A673 (cell line): ENCODE measurements around the gene PYROXD2. TPM values are rescaled to one million over a fixed set of nuclear protein-coding genes. Genes with fewer than 3 reads are reported as not detected.

Experiments used
- BruUV-seq: library from RNA; stranded (reverse); fragments of 400-500 nt; replicated peaks from 2 replicates; lab custom pipeline; 2021; lab: Mats Ljungman, UMichigan
- CTCF ChIA-PET: fragments of 300-600 bp; sonication (Branson Sonifier 250); formaldehyde crosslinking; loops from one replicate; lab custom pipeline; 2022; ENCODE audit warnings: antibody characterized with exemption; lab: Charles Lee
- POLR2A ChIA-PET: fragments of 300-600 bp; sonication (Branson Sonifier 250); formaldehyde crosslinking; loops from one replicate; lab custom pipeline; 2022; ENCODE audit warnings: antibody characterized with exemption; ENCODE audit not compliant: low non-redundant PET; lab: Charles Lee
- DNase-seq: peaks from one replicate; pipeline ENCODE4 v3.0.0-alpha.2; 2015; ENCODE audit warnings: low spot score
- H3K27ac ChIP-seq: fragments of 200-600 bp; sonication (generic); 2 replicates; pipeline ENCODE4 v1.5.1; 2016; ENCODE audit warnings: mixed run types, low read depth, mild to moderate bottlenecking, mixed read lengths, antibody characterized with exemption, low read length; ENCODE audit not compliant: poor library complexity, severe bottlenecking
- H3K27me3 ChIP-seq: fragments of 200-600 bp; sonication (generic); replicated peaks from 2 replicates; pipeline ENCODE4 v1.6.1; 2017; ENCODE audit warnings: mixed run types, low read depth, mild to moderate bottlenecking, mixed read lengths, antibody characterized with exemption, low read length; ENCODE audit not compliant: insufficient read depth, poor library complexity
- H3K36me3 ChIP-seq: fragments of 200-600 bp; sonication (generic); 2 replicates; pipeline ENCODE4 v1.6.1; 2016; ENCODE audit warnings: mixed run types, mild to moderate bottlenecking, mixed read lengths, antibody characterized with exemption, low read length; ENCODE audit not compliant: insufficient read depth, poor library complexity, severe bottlenecking
- H3K4me1 ChIP-seq: fragments of 200-600 bp; sonication (generic); 2 replicates; pipeline ENCODE4 v1.6.1; 2017; ENCODE audit warnings: mixed run types, mild to moderate bottlenecking, mixed read lengths, antibody characterized with exemption, low read length; ENCODE audit not compliant: insufficient read depth, poor library complexity, severe bottlenecking
- H3K4me3 ChIP-seq: fragments of 200-600 bp; sonication (generic); 2 replicates; pipeline ENCODE4 v1.5.1; 2016; ENCODE audit warnings: low read depth, mixed run types, mild to moderate bottlenecking, mixed read lengths, low read length; ENCODE audit not compliant: poor library complexity, severe bottlenecking
- H3K9me3 ChIP-seq: fragments of 200-600 bp; sonication (generic); 2 replicates; pipeline ENCODE4 v1.6.1; 2016; ENCODE audit warnings: mixed run types, low read depth, mild to moderate bottlenecking, mixed read lengths, antibody characterized with exemption, low read length; ENCODE audit not compliant: poor library complexity, severe bottlenecking
- EZH2 ChIP-seq: fragments of 200-600 bp; sonication (generic); IDR thresholded peaks from 2 replicates; pipeline ENCODE4 v1.6.1; 2017; ENCODE audit warnings: borderline replicate concordance, low read depth, mild to moderate bottlenecking, mixed read lengths, antibody characterized with exemption, low read length; ENCODE audit not compliant: poor library complexity, severe bottlenecking
- intact Hi-C: fragments of 100-400 bp; cut with micrococcal nuclease; formaldehyde crosslinking; loops from one replicate; pipeline ENCODE4 v1.10.0; 2022; ENCODE audit not compliant: unreplicated experiment
- total RNA-seq: library from RNA; stranded (reverse); gene quantifications from 2 replicates; pipeline ENCODE4 v1.2.3, GENCODE V29; 2021
- TF ChIP-seq, protein P1 (sequence below): fragments of 300-800, 200-600 bp; sonication (generic); conservative IDR thresholded peaks from 2 replicates; pipeline ENCODE4 v1.5.1; 2017; ENCODE audit warnings: low read depth, mild to moderate bottlenecking, antibody characterized with exemption, low read length, moderate library complexity, mixed read lengths

Gene PYROXD2
- total RNA-seq, 1 experiment from 2014 or later: 4.0 TPM

DNA sequence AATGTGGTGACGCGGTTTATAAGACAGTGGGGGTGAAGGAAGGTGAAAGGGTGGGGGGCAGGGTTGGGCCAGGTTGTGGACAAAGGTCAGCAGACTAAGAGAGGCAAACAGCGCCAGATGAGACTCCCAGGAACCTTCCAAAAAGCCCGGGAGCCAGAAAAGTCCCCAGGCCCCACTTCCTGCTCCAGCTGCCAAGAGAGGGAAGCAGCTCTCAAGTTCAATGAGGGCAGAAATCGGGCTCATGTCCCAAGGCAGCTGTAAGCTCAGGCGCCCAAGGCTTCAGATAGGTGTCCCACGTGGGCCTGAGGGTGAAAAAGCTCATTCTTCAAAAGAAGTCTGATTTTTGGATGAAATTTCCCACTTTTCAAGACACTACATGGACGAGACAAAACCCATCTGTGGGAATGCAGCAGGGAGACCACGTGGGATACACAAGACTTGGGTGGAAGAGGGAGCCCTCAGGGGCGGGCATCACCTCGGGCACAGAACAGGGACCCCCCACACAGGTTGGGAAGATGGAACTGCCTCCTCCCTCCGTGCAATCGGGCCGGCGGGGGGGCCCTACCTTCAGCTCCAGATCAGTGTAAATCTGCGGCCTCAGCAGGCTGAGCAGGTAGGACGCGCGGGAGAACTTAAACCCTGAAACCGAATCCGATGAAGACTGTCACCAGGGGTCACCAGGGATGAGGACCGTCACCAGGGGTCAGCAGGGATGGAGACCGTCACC lies 7.8 kb downstream of the PYROXD2 start:
- intact Hi-C loops: loop anchor here (10.0 kb wide), 1 partner anchor 62 kb away; no protein-coding TSS in a partner anchor
- CTCF ChIA-PET: no interaction called here
- Histone ChIP-seq H3K27ac (no peak overlapping the region), H3K27me3 (no peaks in the 10 kb centered on the region), H3K9me3 (no peaks in the 10 kb centered on the region), H3K36me3 (no peaks in the 10 kb centered on the region), H3K4me3 (no peak overlapping the region), H3K4me1 (peaks cover 7% of the 10 kb centered on the region)
- no peak for DNase-seq
- POLR2A ChIA-PET: no interaction called here
- no peak for TF ChIP-seq EZH2
- TF ChIP-seq, protein P1, sequence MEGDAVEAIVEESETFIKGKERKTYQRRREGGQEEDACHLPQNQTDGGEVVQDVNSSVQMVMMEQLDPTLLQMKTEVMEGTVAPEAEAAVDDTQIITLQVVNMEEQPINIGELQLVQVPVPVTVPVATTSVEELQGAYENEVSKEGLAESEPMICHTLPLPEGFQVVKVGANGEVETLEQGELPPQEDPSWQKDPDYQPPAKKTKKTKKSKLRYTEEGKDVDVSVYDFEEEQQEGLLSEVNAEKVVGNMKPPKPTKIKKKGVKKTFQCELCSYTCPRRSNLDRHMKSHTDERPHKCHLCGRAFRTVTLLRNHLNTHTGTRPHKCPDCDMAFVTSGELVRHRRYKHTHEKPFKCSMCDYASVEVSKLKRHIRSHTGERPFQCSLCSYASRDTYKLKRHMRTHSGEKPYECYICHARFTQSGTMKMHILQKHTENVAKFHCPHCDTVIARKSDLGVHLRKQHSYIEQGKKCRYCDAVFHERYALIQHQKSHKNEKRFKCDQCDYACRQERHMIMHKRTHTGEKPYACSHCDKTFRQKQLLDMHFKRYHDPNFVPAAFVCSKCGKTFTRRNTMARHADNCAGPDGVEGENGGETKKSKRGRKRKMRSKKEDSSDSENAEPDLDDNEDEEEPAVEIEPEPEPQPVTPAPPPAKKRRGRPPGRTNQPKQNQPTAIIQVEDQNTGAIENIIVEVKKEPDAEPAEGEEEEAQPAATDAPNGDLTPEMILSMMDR: no peak
- no TSS peak for BruUV-seq

DNA sequence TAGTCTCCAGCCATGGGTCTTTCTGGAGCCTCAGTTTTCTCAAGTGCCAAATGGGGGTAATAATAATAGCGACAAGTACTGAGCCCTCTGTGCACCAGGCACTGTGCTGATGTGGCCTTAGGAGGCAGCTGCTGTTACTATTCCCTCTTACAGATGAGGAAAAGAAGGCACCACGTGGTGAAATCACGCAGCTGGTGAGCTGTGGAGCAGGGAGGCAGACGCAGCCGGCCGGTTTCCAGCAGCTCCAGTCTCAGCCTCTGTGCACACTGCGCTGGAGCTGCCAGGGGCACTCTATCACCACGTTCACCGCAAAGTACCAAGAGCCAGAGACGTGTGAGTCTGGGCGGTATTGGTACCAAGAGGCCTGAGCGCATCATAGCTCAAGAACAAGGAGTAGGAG lies 9.6 kb downstream of the PYROXD2 start:
- Histone ChIP-seq H3K27me3 (no peaks in the 10 kb centered on the region), H3K36me3 (no peaks in the 10 kb centered on the region), H3K9me3 (no peaks in the 10 kb centered on the region), H3K27ac (no peak overlapping the region), H3K4me3 (no peak overlapping the region), H3K4me1 (peaks cover 7% of the 10 kb centered on the region)
- intact Hi-C loops: loop anchor here (10.0 kb wide), 1 partner anchor 61 kb away; no protein-coding TSS in a partner anchor
- no peak for DNase-seq
- TF ChIP-seq EZH2: no peak
- TF ChIP-seq, protein P1: no peak
- no TSS peak for BruUV-seq
- ChIA-PET POLR2A (no interaction called here), CTCF (no interaction called here)

DNA sequence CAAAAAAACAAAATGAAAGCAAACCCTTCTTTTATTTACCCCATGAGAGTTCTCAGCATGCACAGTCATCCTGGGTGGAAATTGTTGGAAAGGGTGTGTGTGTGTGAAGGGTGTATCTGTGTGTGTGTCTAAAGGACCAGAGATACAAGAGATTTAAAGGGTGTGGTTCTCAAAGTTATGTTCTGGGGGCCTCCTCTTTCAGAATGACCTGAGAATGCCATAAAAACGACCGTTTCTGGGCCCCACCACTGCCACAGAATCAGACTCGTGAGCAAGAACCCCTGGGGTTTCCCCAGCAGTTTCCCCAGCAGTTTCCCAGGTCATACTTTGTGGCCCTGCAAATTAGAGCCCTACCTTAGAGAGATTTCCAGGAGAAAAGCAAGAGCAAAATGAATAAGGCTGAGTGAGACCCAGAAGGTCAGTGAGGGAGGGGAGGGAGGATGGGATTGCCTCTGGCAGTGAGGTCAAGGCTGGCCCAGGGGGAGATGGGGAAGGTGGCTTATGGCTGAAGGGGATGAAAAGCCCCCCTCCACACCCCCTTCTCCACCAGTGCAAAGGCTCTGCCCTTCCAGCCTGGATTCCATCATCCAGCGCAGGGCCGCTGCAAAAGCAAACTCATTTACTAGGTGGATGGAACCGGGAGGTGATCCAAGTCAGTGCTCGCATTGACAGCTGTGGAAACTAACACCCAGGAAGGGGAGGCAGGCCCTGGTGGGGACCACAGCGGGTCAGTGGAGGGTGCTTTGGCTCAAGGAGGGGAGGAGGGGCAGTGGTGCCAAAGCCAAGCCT lies 10.2 kb downstream of the PYROXD2 start:
- TF ChIP-seq EZH2: no peak
- TF ChIP-seq, protein P1: no peak
- no peaks in the 10 kb centered on the region for H3K27me3 ChIP-seq
- ChIA-PET POLR2A (no interaction called here), CTCF (no interaction called here)
- H3K36me3 ChIP-seq: no peaks in the 10 kb centered on the region
- H3K27ac ChIP-seq: no peak overlapping the region
- no peak overlapping the region for H3K4me3 ChIP-seq
- no TSS peak for BruUV-seq
- DNase-seq: peak; percentile 23
- H3K9me3 ChIP-seq: no peaks in the 10 kb centered on the region
- H3K4me1 ChIP-seq: peaks cover 7% of the 10 kb centered on the region
- intact Hi-C loops: loop anchor here (10.0 kb wide), 1 partner anchor 60 kb away; no protein-coding TSS in a partner anchor
